Measurements from ENCODE around the gene RACGAP1.

The RACGAP1 gene, protein sequence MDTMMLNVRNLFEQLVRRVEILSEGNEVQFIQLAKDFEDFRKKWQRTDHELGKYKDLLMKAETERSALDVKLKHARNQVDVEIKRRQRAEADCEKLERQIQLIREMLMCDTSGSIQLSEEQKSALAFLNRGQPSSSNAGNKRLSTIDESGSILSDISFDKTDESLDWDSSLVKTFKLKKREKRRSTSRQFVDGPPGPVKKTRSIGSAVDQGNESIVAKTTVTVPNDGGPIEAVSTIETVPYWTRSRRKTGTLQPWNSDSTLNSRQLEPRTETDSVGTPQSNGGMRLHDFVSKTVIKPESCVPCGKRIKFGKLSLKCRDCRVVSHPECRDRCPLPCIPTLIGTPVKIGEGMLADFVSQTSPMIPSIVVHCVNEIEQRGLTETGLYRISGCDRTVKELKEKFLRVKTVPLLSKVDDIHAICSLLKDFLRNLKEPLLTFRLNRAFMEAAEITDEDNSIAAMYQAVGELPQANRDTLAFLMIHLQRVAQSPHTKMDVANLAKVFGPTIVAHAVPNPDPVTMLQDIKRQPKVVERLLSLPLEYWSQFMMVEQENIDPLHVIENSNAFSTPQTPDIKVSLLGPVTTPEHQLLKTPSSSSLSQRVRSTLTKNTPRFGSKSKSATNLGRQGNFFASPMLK

DNA sequence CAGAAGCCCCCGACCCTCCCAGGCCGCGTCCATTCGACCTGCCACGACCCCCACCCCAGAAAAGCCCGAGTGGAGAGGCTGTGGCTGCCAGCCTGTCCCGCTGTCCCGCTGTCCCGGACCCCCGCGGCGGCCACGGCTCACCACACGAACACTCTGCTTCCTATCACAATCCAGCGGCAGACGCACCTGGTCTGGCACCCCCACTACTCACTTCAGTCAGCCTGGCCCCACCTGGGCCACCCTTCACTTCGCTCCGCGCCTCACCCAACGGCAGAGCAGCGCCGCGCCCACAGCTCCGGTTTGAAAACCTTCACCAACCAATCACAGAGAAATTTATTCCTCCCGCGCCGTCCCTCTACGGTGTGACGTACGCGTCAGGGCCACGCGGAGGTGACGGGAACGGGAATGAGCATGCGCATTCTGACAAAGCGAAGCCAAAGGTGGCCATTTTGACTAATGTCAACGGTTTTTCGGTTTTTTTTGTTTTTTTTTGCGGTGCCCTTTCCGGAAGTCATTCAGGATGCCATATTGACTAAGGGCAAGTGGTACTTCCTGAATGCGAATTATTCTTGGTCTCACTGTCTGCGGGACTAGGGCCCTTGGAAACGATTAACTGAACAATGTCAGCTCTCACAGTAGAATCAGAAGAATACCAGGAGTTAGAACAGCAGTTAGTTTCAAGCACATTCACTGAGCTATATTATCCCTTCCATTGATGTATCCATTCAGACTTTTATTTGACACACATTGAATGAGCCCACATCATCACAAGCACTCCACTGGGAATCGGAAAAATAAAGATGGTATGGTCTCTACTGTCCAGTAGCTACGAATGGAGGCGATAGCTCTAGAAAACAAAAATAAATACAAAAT is at the start of gene RACGAP1:
Gene RACGAP1 (minus strand): TSS at position 308 of the 873 bp plus-strand sequence. CDS start 8,779 bp downstream, outside the sequence.
- no peaks in the 10 kb centered on the region for H3K9me3 ChIP-seq (ENCODE audit: control insufficient read depth, insufficient read depth, low read length)
- H3K4me3 ChIP-seq (ENCODE audit: low read depth, low read length), result peak within 1 kb of the TSS; percentile 70

GRCh38 chr12:50073712-50074111 is 48.4 kb upstream of the RACGAP1 start:
- H3K9ac ChIP-seq (ENCODE audit: low read depth, low read length), result no peak overlapping the region
- no peak overlapping the region for H3K4me3 ChIP-seq (ENCODE audit: low read depth, low read length)
- H3K36me3 ChIP-seq (ENCODE audit: control insufficient read depth, insufficient read depth, low read length), result no peaks in the 10 kb centered on the region
- H3K4me1 ChIP-seq (ENCODE audit: control insufficient read depth, insufficient read depth, low read length), result peaks cover 3% of the 10 kb centered on the region
- H3K27me3 ChIP-seq (ENCODE audit: control insufficient read depth, insufficient read depth, low read length), result no peaks in the 10 kb centered on the region
- no peaks in the 10 kb centered on the region for H3K9me3 ChIP-seq (ENCODE audit: control insufficient read depth, insufficient read depth, low read length)

More for the DNA sequence above, at the start of gene RACGAP1:
- no peaks in the 10 kb centered on the region for H3K4me1 ChIP-seq (ENCODE audit: control insufficient read depth, insufficient read depth, low read length)
- H3K27me3 ChIP-seq (ENCODE audit: control insufficient read depth, insufficient read depth, low read length), result no peaks in the 10 kb centered on the region
- peak within 1 kb of the TSS; percentile 51 for H3K9ac ChIP-seq (ENCODE audit: low read depth, low read length)
- H3K36me3 ChIP-seq (ENCODE audit: control insufficient read depth, insufficient read depth, low read length), result no peaks in the 10 kb centered on the region

- Histone ChIP-seq H3K36me3 (ENCODE audit: control insufficient read depth, insufficient read depth, low read length) (no peaks in the 10 kb centered on the region), H3K4me3 (ENCODE audit: low read depth, low read length) (no peak overlapping the region), H3K9ac (ENCODE audit: low read depth, low read length) (no peak overlapping the region), H3K27me3 (ENCODE audit: control insufficient read depth, insufficient read depth, low read length) (no peaks in the 10 kb centered on the region), H3K4me1 (ENCODE audit: control insufficient read depth, insufficient read depth, low read length) (peaks cover 3% of the 10 kb centered on the region), H3K9me3 (ENCODE audit: control insufficient read depth, insufficient read depth, low read length) (no peaks in the 10 kb centered on the region)
Observed at GRCh38 chr12:50073206-50073605, 47.9 kb upstream of the RACGAP1 start.

DNA sequence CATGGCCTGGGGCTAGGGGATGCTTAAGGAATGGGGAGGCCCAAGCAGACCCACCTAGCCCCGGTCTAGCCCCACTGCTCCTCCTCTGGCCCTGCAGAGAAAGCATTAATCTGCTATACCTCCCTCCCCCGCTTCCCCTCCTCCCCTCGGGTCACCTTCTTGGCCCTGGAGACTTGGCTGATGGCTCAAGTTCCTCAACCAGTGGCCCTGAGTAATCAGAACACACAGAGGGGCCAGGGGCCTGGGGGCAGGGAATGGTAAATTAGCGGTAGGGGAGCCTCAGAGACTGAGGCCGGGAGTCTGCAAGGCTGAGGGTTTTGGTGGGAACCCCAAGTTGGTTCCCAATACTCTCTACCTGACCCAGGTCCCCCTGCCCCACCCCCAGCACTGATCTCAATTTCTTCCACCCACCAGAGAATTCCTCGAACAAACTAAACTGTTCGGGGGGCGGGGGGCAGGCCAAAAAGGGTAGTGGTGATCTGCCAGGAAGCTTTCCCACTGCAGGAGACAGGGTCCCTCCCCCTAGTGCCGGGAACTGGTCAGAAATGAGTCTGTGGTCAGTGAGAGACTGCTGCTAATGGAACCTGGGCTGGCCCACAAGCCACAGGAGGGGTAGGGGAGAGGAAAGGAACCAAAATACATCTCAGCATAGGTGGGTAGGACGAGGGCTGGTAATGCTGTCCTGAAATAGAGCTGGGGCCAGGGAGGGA is 47.1 kb upstream of the RACGAP1 start:
- H3K4me1 ChIP-seq (ENCODE audit: control insufficient read depth, insufficient read depth, low read length), result peaks cover 3% of the 10 kb centered on the region
- no peaks in the 10 kb centered on the region for H3K27me3 ChIP-seq (ENCODE audit: control insufficient read depth, insufficient read depth, low read length)
- no peak overlapping the region for H3K4me3 ChIP-seq (ENCODE audit: low read depth, low read length)
- no peaks in the 10 kb centered on the region for H3K9me3 ChIP-seq (ENCODE audit: control insufficient read depth, insufficient read depth, low read length)
- peak overlapping the region; percentile 16 for H3K9ac ChIP-seq (ENCODE audit: low read depth, low read length)
- no peaks in the 10 kb centered on the region for H3K36me3 ChIP-seq (ENCODE audit: control insufficient read depth, insufficient read depth, low read length)

DNA sequence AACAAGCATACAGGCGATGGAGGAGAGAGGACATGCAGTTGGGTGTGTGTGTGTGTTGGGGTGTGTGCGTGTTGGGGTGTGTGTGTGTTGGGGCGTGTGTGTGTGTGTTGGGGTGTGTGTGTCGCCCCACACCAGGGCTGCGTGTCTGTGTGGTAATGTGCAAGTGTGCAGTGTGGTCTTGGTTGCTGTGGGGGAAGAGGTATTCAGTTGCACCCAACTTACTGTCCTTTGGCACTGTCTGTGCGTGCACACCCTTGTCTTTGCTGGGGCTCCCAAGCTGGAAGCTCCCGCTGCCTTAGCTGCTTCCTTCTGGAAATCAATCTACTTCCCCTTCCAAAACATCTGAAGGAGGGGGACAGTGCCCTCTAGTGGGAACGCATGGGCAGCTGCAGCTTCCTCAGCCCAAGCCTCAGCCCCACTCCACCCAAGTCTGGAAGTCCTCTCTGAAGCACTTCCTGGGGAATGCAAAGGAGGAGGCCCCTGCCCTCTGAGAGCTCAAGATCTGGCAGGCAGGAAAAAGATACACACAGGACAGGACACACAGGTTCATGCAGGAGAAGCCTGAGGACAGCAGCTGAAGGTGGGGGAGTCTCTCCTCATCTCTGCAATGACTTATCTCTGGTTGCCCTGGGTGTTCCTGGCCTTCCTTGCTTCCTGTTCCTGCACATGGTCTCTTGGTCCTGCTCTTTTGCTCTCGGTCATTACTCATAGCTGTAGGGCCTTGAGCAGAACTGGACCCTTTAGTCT is 45.2 kb upstream of the RACGAP1 start:
- no peak overlapping the region for H3K9ac ChIP-seq (ENCODE audit: low read depth, low read length)
- H3K27me3 ChIP-seq (ENCODE audit: control insufficient read depth, insufficient read depth, low read length), result no peaks in the 10 kb centered on the region
- H3K4me1 ChIP-seq (ENCODE audit: control insufficient read depth, insufficient read depth, low read length), result peaks cover 6% of the 10 kb centered on the region
- no peak overlapping the region for H3K4me3 ChIP-seq (ENCODE audit: low read depth, low read length)
- no peaks in the 10 kb centered on the region for H3K36me3 ChIP-seq (ENCODE audit: control insufficient read depth, insufficient read depth, low read length)
- no peaks in the 10 kb centered on the region for H3K9me3 ChIP-seq (ENCODE audit: control insufficient read depth, insufficient read depth, low read length)

DNA sequence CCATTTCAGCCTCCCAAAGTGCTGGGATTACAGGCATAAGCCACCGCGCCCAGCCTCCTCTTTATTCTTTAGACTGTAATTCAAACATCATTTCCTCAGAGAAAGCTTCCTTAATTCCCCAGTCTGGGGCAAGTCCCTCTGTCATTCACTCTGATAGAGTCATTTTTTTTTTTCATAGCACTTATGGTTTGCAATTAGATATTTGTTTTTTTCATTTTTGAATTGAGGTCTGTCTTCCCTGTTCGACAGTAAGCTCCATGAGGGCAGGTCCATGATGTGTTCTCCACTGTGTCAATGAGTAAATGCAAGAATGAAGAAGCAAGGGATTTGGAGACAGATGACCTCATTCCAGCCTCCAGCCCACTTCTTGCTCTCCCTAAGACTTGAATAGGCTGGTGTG is 44.2 kb upstream of the RACGAP1 start:
- no peaks in the 10 kb centered on the region for H3K27me3 ChIP-seq (ENCODE audit: control insufficient read depth, insufficient read depth, low read length)
- H3K36me3 ChIP-seq (ENCODE audit: control insufficient read depth, insufficient read depth, low read length), result no peaks in the 10 kb centered on the region
- no peaks in the 10 kb centered on the region for H3K9me3 ChIP-seq (ENCODE audit: control insufficient read depth, insufficient read depth, low read length)
- H3K9ac ChIP-seq (ENCODE audit: low read depth, low read length), result no peak overlapping the region
- peaks cover 6% of the 10 kb centered on the region for H3K4me1 ChIP-seq (ENCODE audit: control insufficient read depth, insufficient read depth, low read length)
- no peak overlapping the region for H3K4me3 ChIP-seq (ENCODE audit: low read depth, low read length)

DNA sequence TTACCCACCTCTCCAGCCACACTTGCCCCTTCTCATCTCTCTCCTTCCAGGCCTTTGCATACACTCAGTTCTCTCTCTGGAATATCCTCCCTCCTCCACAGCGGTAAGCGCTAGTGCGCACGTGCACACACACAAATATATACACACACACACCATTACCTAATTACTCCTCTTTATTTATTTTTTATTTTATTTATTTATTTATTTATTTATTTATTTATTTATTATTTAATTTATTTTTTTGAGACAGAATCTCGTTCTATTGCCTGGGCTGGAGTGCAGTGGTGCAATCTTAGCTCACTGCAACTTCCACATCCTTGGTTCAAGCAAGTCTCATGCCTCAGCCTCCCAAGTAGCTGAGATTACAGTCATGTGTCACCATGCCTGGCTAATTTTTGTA is 43.8 kb upstream of the RACGAP1 start:
- no peak overlapping the region for H3K4me3 ChIP-seq (ENCODE audit: low read depth, low read length)
- H3K9me3 ChIP-seq (ENCODE audit: control insufficient read depth, insufficient read depth, low read length), result no peaks in the 10 kb centered on the region
- H3K4me1 ChIP-seq (ENCODE audit: control insufficient read depth, insufficient read depth, low read length), result peaks cover 6% of the 10 kb centered on the region
- H3K27me3 ChIP-seq (ENCODE audit: control insufficient read depth, insufficient read depth, low read length), result no peaks in the 10 kb centered on the region
- H3K9ac ChIP-seq (ENCODE audit: low read depth, low read length), result no peak overlapping the region
- no peaks in the 10 kb centered on the region for H3K36me3 ChIP-seq (ENCODE audit: control insufficient read depth, insufficient read depth, low read length)

GRCh38 chr12:50066402-50066801 is 41.1 kb upstream of the RACGAP1 start:
- H3K9me3 ChIP-seq (ENCODE audit: control insufficient read depth, insufficient read depth, low read length), result no peaks in the 10 kb centered on the region
- H3K4me3 ChIP-seq (ENCODE audit: low read depth, low read length), result no peak overlapping the region
- peaks cover 8% of the 10 kb centered on the region for H3K27me3 ChIP-seq (ENCODE audit: control insufficient read depth, insufficient read depth, low read length)
- no peak overlapping the region for H3K9ac ChIP-seq (ENCODE audit: low read depth, low read length)
- no peaks in the 10 kb centered on the region for H3K36me3 ChIP-seq (ENCODE audit: control insufficient read depth, insufficient read depth, low read length)
- peaks cover 3% of the 10 kb centered on the region for H3K4me1 ChIP-seq (ENCODE audit: control insufficient read depth, insufficient read depth, low read length)

- H3K9ac ChIP-seq (ENCODE audit: low read depth, low read length), result no peak overlapping the region
- H3K36me3 ChIP-seq (ENCODE audit: control insufficient read depth, insufficient read depth, low read length), result no peaks in the 10 kb centered on the region
- H3K4me1 ChIP-seq (ENCODE audit: control insufficient read depth, insufficient read depth, low read length), result peaks cover 3% of the 10 kb centered on the region
- H3K9me3 ChIP-seq (ENCODE audit: control insufficient read depth, insufficient read depth, low read length), result no peaks in the 10 kb centered on the region
- peaks cover 13% of the 10 kb centered on the region for H3K27me3 ChIP-seq (ENCODE audit: control insufficient read depth, insufficient read depth, low read length)
- no peak overlapping the region for H3K4me3 ChIP-seq (ENCODE audit: low read depth, low read length)
Observed at GRCh38 chr12:50065726-50066310, 40.5 kb upstream of the RACGAP1 start.

- Histone ChIP-seq H3K4me1 (ENCODE audit: control insufficient read depth, insufficient read depth, low read length) (peaks cover 3% of the 10 kb centered on the region), H3K9me3 (ENCODE audit: control insufficient read depth, insufficient read depth, low read length) (no peaks in the 10 kb centered on the region), H3K27me3 (ENCODE audit: control insufficient read depth, insufficient read depth, low read length) (peaks cover 42% of the 10 kb centered on the region), H3K9ac (ENCODE audit: low read depth, low read length) (no peak overlapping the region), H3K4me3 (ENCODE audit: low read depth, low read length) (no peak overlapping the region), H3K36me3 (ENCODE audit: control insufficient read depth, insufficient read depth, low read length) (no peaks in the 10 kb centered on the region)
Observed at GRCh38 chr12:50062728-50063460, 37.6 kb upstream of the RACGAP1 start.
